GM12878 (cell line): Measurements from ENCODE around the gene TES. TPM values are rescaled to one million over a fixed set of nuclear protein-coding genes. Genes with fewer than 3 reads are reported as not detected.
"Not testable (repeated sequence)": the region's sequence is repeated elsewhere in the genome, so short reads cannot be mapped to it uniquely, and the experiment has no call there.

Source experiments
- ATAC-seq: fragments of 200-7000 bp; cut with Tn5 transposase; 3 replicates; pipeline ENCODE4 v1.9.1; 2020; ENCODE audit warnings: mild to moderate bottlenecking, moderate library complexity
- BruUV-seq: library from RNA; stranded (reverse); fragments of 400-500 nt; replicated peaks from 2 replicates; lab custom pipeline; 2021; lab: Mats Ljungman, UMichigan
- CTCF ChIA-PET: fragments of 300-600 bp; sonication (Branson Sonifier 250); formaldehyde crosslinking; extraction: SDS; loops from one replicate; lab custom pipeline; 2021; ENCODE audit warnings: inconsistent platforms; lab: Yijun Ruan, JAX
- POLR2A ChIA-PET: fragments of 350-600 bp; formaldehyde crosslinking; extraction: SDS; loops from one replicate; lab custom pipeline; 2021; ENCODE audit warnings: inconsistent platforms; lab: Charles Lee
- RAD21 ChIA-PET: fragments of 300-600 bp; sonication (Branson Sonifier 250); formaldehyde crosslinking; loops from one replicate; lab custom pipeline; 2023; ENCODE audit warnings: antibody characterized with exemption; ENCODE audit not compliant: unreplicated experiment; lab: Charles Lee
- SMC1A ChIA-PET: fragments of 300-600 bp; sonication (Branson Sonifier 250); formaldehyde crosslinking; loops from one replicate; lab custom pipeline; 2023; ENCODE audit not compliant: unreplicated experiment, uncharacterized antibody; lab: Charles Lee
- DNase-seq: peaks from one replicate; pipeline ENCODE4 v3.0.0-alpha.2; 2011; ENCODE audit warnings: low read depth, low spot score
- FAIRE-seq: peaks from 3 replicates; lab custom pipeline; 2011; peaks lifted over from hg19 to GRCh38; lab: Jason Lieb, UNC
- H2AFZ ChIP-seq: 2 replicates; pipeline ENCODE4 v1.6.0; 2011; ENCODE audit warnings: low read depth, low read length, control low read depth; ENCODE audit not compliant: control insufficient read depth
- H3K27ac ChIP-seq: 2 replicates; pipeline ENCODE4 v1.5.1; 2011; ENCODE audit warnings: control low read depth; ENCODE audit not compliant: control insufficient read depth, insufficient read depth
- H3K27me3 ChIP-seq, 2 experiments: replicated peaks in 1 of 2; 2 replicates each; pipeline versions ENCODE4 v1.6.0 to v1.6.1; 2011; ENCODE audit warnings: low read length in 1 of 2; ENCODE audit not compliant: control insufficient read depth in 2 of 2, insufficient read depth in 2 of 2
- H3K36me3 ChIP-seq, 2 experiments: 2 replicates each; pipeline ENCODE4 v1.5.1; 2011; ENCODE audit warnings: low read length in 1 of 2; ENCODE audit not compliant: control insufficient read depth in 2 of 2, insufficient read depth in 2 of 2
- H3K4me1 ChIP-seq: 2 replicates; pipeline ENCODE4 v1.6.1; 2011; ENCODE audit warnings: mild to moderate bottlenecking, low read length, moderate library complexity, mixed read lengths; ENCODE audit not compliant: control insufficient read depth, insufficient read depth
- H3K4me2 ChIP-seq: 2 replicates; pipeline ENCODE4 v1.6.0; 2011; ENCODE audit warnings: control low read depth; ENCODE audit not compliant: control insufficient read depth, insufficient read depth
- H3K4me3 ChIP-seq: fragments of 200-600 bp; sonication (generic); 2 replicates; pipeline ENCODE4 v1.5.1; 2016
- H3K79me2 ChIP-seq: 2 replicates; pipeline ENCODE4 v1.6.0; 2011; ENCODE audit warnings: low read length; ENCODE audit not compliant: control insufficient read depth, insufficient read depth
- H3K9ac ChIP-seq: 2 replicates; pipeline ENCODE4 v1.8.0; 2011; ENCODE audit warnings: low read length, control low read depth, mixed read lengths; ENCODE audit not compliant: control insufficient read depth, insufficient read depth
- H3K9me3 ChIP-seq: replicated peaks from 3 replicates; pipeline ENCODE4 v1.5.1; 2011; ENCODE audit warnings: mild to moderate bottlenecking, low read length; ENCODE audit not compliant: control insufficient read depth, insufficient read depth
- H4K20me1 ChIP-seq: 2 replicates; pipeline ENCODE4 v1.6.0; 2011; ENCODE audit not compliant: control insufficient read depth, insufficient read depth
- CREB1 ChIP-seq: IDR thresholded peaks from 2 replicates; pipeline ENCODE4 v1.6.1; 2012; ENCODE audit warnings: low read depth, mild to moderate bottlenecking, inconsistent platforms
- DPF2 ChIP-seq: fragments of 450-650 bp; IDR thresholded peaks from 2 replicates; pipeline ENCODE4 v1.6.1; 2017; ENCODE audit warnings: mild to moderate bottlenecking
- IKZF1 ChIP-seq: fragments of 450-650 bp; conservative IDR thresholded peaks from 2 replicates; pipeline ENCODE4 v1.6.1; 2017; ENCODE audit warnings: antibody characterized with exemption, mild to moderate bottlenecking
- MTA2 ChIP-seq: fragments of 450-650 bp; IDR thresholded peaks from 2 replicates; pipeline ENCODE4 v1.6.1; 2016; ENCODE audit warnings: low read depth, mild to moderate bottlenecking, moderate library complexity
- POLR2AphosphoS2 ChIP-seq: IDR thresholded peaks from 2 replicates; pipeline ENCODE4 v1.6.1; 2011; ENCODE audit warnings: low read depth, mild to moderate bottlenecking, low read length, improper control_type of control experiment, moderate library complexity
- RBBP5 ChIP-seq: fragments of 200-600 bp; sonication (generic); conservative IDR thresholded peaks from 2 replicates; pipeline ENCODE4 v1.6.1; 2016
- SPI1 ChIP-seq: IDR thresholded peaks from 2 replicates; pipeline ENCODE4 v1.6.1; 2011; ENCODE audit warnings: low read depth, mild to moderate bottlenecking, low read length, moderate library complexity, borderline replicate concordance; ENCODE audit not compliant: insufficient read depth
- ZNF207 ChIP-seq: fragments of 450-650 bp; IDR thresholded peaks from 2 replicates; pipeline ENCODE4 v1.6.1; 2014; ENCODE audit warnings: antibody characterized with exemption, mild to moderate bottlenecking, borderline replicate concordance
- WGBS: methylation state at CpG from one replicate; pipeline ENCODE4 v1.1.6; 2016; ENCODE audit warnings: low lambda C conversion rate; ENCODE audit not compliant: insufficient replicate concordance, insufficient coverage; ENCODE audit errors: missing lambda C conversion rate; 5-methylcytosine and 5-hydroxymethylcytosine counted together
- in situ Hi-C: fragments of 300-500 bp; cut with MboI; formaldehyde crosslinking; loops from 9 replicates; pipeline ENCODE4 v1.14.3; 2018; ENCODE audit warnings: mixed read lengths
- intact Hi-C: fragments of 100-400 bp; cut with micrococcal nuclease; formaldehyde crosslinking; loops from one replicate; pipeline ENCODE4 v1.14.2; 2022; ENCODE audit not compliant: unreplicated experiment
- polyA plus RNA-seq, 11 experiments: library from polyadenylated mRNA; depleted of rRNA in 4 of 11; unstranded in 6 of 11; stranded (reverse) in 5 of 11; fragments of >200 nt; fragmentation: Nextera tagmentation in 4 of 11; fragmentation: Illumina TruSeq in 1 of 11; extraction: Ambion mirVana in 4 of 11; extraction: Trizol in 1 of 11; gene quantifications; 1 replicate in 1 of 11; 2 replicates in 10 of 11; pipeline versions ENCODE4 v1.2.1 to v1.2.3, GENCODE V29; 2011 to 2016; ENCODE audit warnings: inconsistent platforms in 2 of 11, missing spikeins in 2 of 11, low read depth in 1 of 11
- total RNA-seq, 4 experiments: library from RNA; depleted of rRNA in 3 of 4; stranded (reverse); fragments of >200 nt in 3 of 4; fragmentation: Illumina TruSeq in 1 of 4; extraction: Trizol in 1 of 4; gene quantifications; 2 replicates each; pipeline versions ENCODE4 v1.2.1 to v1.2.3, GENCODE V29; 2013 to 2021

Gene TES
- total and polyA plus RNA-seq, 10 of the 15 experiments (the other 5 are each of a cell fraction or from before 2014, with no cell fraction given), result 31.2 to 77.5 (median 59.2) TPM

- BruUV-seq, result no TSS peak
- H3K4me3 ChIP-seq, result no peak overlapping the region
- no peaks in the 10 kb centered on the region for H4K20me1 ChIP-seq
- SMC1A ChIA-PET, result interaction anchor here (2.0 kb wide), 1 partner anchor 23 kb away, joined by 6 read pairs; no protein-coding TSS in a partner anchor
- peaks cover 9% of the 10 kb centered on the region; the same call in 2 of the 3 replicates for H3K9me3 ChIP-seq
- intact Hi-C loops, result no loop called here
- no peak for ATAC-seq
- H3K36me3 ChIP-seq, result peaks cover 3 to 22% of the 10 kb centered on the region in 2 experiments
- H3K4me1 ChIP-seq, result no peaks in the 10 kb centered on the region
- H2AFZ ChIP-seq, result no peak overlapping the region
- TF ChIP-seq IKZF1, result no peak
- TF ChIP-seq RBBP5, result no peak
- TF ChIP-seq CREB1, result no peak
- no peak for TF ChIP-seq DPF2
- TF ChIP-seq SPI1, result no peak
- TF ChIP-seq ZNF207, result no peak
- no peak for TF ChIP-seq MTA2
- TF ChIP-seq POLR2AphosphoS2, result no peak
- TF ChIP-seq, all 136 proteins: peak for 0
- Histone ChIP-seq H3K9ac (no peak overlapping the region), H3K79me2 (no peaks in the 10 kb centered on the region; the same call in 1 of the 2 replicates), H3K4me2 (no peak overlapping the region), H3K27me3 (no peaks in the 10 kb centered on the region), H3K27ac (no peak overlapping the region)
- in situ Hi-C loops, result no loop called here
- no peak for DNase-seq
- ChIA-PET RAD21 (no interaction called here), CTCF (interaction anchor here (0.8 kb wide), 1 partner anchor 65 kb away, joined by 3 read pairs; no protein-coding TSS in a partner anchor), POLR2A (no interaction called here)
- no peak for FAIRE-seq
Measured at GRCh38 chr7:116242759-116243158, 32.4 kb downstream of the TES start.

- DNase-seq, H3K9ac ChIP-seq, H2AFZ ChIP-seq, H3K27me3 ChIP-seq, H3K79me2 ChIP-seq, H3K27ac ChIP-seq, H3K4me3 ChIP-seq, H4K20me1 ChIP-seq, CTCF ChIA-PET, H3K4me1 ChIP-seq, intact Hi-C loops, ATAC-seq, H3K9me3 ChIP-seq, H3K4me2 ChIP-seq, BruUV-seq, FAIRE-seq, in situ Hi-C loops, SMC1A ChIA-PET, RAD21 ChIA-PET: not testable (repeated sequence)
- POLR2A ChIA-PET, result interaction anchor here (0.6 kb wide), 1 partner anchor 40 kb away, joined by 3 read pairs; no protein-coding TSS in a partner anchor
- peaks cover 3 to 18% of the 10 kb centered on the region in 2 experiments for H3K36me3 ChIP-seq
- WGBS, result 98% methylated on average over 5 of the region's 5 CpGs
Measured at GRCh38 chr7:116244803-116245202, 34.5 kb downstream of the TES start.
